ENCODE data around the gene CFAP73.

The CFAP73 gene

GRCh38 chr12:113142173-113142885, 7.2 kb upstream of the CFAP73 start:
- DNase-seq (ENCODE audit: low read depth in 2 of 2): no peak

DNA sequence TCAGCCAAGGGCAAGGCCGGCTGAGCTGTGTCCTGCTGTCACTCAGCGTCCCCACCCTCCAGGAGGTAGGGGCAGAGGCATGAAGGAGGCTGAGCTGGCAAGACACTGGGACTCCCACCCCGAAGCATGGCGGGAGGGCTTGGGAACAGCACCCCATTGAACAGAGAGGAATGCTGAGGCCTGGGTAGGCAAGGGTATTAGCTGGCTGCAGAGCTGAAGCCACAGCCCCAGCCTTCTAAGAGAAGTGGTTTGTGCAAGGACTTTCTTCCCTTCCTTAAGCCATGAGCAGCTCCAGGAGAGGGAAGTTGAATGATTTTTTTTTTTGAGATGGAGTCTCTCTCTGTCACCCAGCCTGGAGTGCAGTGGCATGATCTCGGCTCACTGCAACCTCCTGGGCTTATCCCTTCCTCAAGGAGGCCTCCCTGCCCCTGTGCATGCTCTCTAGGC, 6.6 kb upstream of the CFAP73 start:
- DNase-seq (ENCODE audit: low read depth in 2 of 2): no peak

GRCh38 chr12:113143959-113144358, 5.6 kb upstream of the CFAP73 start:
- DNase-seq (ENCODE audit: low read depth in 2 of 2): no peak

GRCh38 chr12:113144806-113145205, 4.7 kb upstream of the CFAP73 start:
- DNase-seq (ENCODE audit: low read depth in 2 of 2): no peak

DNA sequence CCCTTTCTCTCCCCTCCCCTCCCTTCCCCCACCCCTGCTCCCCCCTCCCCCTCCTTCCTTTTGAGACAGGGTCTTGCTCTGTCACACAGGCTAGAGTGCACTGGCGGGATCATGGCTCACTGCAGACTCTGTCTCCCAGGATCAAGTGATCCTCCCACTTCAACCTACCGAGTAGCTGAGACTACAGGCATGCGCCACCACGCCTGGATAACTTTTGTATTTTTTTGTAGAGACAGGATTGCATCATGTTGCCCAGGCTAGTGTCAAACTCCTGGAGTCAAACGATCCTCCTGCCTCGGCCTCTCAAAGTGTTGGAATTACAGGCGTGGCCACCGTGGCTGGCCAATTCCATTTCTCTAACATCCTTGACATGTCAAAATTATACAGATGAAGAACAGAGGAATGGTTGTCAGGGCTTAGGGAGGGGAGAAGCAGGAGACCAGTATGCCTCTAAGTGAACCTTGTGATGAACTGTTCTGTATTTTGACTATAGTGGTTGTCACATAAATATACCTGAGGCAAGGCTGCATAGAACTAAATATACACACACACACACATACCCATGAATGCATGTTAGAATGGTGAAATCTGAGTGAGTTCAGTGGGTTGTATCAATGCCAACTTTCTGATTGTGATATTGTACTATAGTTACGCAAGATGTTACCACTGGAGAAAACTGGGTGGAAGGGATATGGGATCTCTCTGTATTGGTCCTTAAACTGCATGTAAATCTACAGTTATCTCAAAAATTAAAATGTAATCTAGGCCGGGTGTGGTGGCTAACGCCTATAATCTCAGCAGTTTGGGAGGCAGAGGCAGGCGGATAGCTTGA, 3.6 kb upstream of the CFAP73 start:
- DNase-seq (ENCODE audit: low read depth in 2 of 2): no peak

DNA sequence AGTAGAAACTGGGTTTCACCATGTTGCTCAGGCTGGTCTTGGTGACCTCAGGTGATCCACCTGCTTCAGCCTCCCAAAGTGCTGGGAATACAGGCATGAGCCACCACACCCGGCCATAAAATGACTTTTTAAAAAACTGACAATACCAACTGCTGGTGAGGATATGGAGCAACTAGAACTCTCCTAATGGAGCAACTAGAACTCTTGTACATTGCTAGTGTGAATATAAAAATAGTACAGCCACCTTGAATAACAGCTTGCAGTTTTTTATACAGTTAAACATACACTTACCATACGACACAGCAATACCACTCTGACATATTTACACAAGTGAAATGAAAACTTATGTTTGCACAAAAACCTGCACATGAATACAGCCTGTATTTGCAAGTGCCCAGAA, 2.5 kb upstream of the CFAP73 start:
- no peak for DNase-seq (ENCODE audit: low read depth in 2 of 2)

- DNase-seq (ENCODE audit: low read depth in 2 of 2): no peak
Measured at GRCh38 chr12:113151655-113152054, 2.1 kb downstream of the CFAP73 start.

- no peak for DNase-seq (ENCODE audit: low read depth in 2 of 2)
Measured at GRCh38 chr12:113152196-113152834, 2.8 kb downstream of the CFAP73 start.

DNA sequence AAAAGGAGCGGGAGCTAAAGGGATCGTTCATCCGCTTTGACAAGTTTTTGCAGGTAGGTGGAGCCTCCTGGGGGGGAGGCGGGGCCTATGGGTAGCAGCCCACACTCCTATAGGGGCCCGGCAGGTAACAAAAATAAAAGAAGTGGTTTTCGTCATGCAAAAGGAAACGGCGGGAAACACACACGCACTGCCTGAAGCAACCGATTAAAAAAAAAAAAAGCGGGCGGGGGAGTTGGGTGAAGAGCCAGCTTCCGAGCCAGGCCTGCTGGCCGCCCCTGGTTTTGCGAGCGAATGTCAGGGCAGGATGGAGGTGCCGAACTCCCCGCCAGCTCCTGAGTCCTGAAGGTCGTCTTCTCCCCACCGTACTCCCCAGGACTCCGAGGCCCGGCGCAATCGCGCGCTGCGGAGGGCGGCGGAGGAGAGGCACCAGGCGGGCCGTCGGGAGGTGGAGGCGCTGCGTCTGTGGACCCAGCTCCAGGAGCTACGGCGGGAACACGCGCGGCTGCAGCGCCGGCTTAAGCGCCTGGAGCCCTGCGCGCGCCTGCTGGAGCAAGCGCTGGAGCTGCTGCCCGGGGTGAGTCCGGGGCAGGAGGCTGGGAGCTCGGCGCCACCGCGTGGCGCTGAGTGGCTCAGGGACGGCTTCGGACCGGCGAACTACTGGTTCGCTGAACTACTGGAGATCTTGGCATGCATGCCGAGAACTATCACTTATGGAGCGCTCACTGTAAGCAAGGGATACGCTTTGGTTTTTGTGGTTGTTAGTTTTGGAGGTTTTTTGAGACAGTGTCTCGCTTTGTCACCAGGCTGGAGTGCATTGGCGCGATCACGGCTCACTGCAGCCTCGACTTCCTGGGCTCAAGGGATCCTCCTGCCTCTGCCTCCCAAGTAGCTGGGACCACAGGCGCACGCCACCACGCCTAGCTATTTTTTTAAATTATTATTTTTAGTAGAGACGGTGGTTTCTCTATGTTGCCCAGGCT, 3.6 kb downstream of the CFAP73 start:
- DNase-seq (ENCODE audit: low read depth in 2 of 2): peak; percentile 45 to 62

- DNase-seq (ENCODE audit: low read depth in 2 of 2): no peak
Measured at GRCh38 chr12:113154351-113154973, 4.9 kb downstream of the CFAP73 start.

- DNase-seq (ENCODE audit: low read depth in 2 of 2): no peak
Measured at GRCh38 chr12:113155060-113155459, 5.5 kb downstream of the CFAP73 start.

- no peak for DNase-seq (ENCODE audit: low read depth in 2 of 2)
Measured at GRCh38 chr12:113155646-113156045, 6.1 kb downstream of the CFAP73 start.

GRCh38 chr12:113157218-113157859, 7.8 kb downstream of the CFAP73 start:
- no peak for DNase-seq (ENCODE audit: low read depth in 2 of 2)

DNA sequence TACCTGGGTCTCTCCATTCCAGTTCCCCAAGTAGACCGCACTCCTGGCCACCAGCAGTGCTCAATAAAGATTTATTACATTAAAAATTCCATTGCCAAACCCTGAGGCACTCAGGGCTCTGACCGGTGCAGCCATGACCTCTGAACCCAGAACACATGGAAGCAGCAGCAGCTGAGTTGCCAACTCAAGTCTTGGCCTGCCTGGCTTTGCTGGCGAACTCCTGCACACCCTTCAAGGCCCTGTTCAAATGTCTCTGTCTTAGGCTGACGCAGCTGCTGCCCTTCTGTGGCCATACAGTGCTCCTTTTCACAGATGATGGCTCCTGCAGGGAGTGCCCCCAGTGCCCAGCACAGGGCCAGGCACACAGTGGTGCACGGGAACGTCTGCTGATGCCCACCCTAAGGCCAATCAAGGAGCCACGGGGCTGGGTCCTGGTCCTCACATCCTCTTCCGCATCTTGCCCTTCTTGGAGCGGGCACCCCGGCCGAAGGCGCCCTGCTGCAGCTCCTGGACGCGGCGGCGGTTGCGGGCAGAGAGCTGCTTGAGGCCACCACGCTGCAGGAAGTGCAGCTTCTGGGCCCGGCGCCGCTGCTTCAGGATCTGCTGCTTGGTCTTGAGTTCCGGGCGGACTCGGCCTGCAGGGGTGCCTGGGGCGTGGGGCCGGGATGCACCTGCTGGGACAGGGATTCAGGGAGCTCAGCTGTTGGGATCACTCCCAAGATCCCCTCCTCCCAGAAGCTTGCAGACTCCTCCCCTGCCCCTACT, 9.1 kb downstream of the CFAP73 start:
- DNase-seq (ENCODE audit: low read depth in 2 of 2): no peak

- no peak for DNase-seq (ENCODE audit: low read depth in 2 of 2)
Measured at GRCh38 chr12:113159937-113160336, 10.4 kb downstream of the CFAP73 start.

- no peak for DNase-seq (ENCODE audit: low read depth in 2 of 2)
Measured at GRCh38 chr12:113161415-113162016, 12.0 kb downstream of the CFAP73 start.

DNA sequence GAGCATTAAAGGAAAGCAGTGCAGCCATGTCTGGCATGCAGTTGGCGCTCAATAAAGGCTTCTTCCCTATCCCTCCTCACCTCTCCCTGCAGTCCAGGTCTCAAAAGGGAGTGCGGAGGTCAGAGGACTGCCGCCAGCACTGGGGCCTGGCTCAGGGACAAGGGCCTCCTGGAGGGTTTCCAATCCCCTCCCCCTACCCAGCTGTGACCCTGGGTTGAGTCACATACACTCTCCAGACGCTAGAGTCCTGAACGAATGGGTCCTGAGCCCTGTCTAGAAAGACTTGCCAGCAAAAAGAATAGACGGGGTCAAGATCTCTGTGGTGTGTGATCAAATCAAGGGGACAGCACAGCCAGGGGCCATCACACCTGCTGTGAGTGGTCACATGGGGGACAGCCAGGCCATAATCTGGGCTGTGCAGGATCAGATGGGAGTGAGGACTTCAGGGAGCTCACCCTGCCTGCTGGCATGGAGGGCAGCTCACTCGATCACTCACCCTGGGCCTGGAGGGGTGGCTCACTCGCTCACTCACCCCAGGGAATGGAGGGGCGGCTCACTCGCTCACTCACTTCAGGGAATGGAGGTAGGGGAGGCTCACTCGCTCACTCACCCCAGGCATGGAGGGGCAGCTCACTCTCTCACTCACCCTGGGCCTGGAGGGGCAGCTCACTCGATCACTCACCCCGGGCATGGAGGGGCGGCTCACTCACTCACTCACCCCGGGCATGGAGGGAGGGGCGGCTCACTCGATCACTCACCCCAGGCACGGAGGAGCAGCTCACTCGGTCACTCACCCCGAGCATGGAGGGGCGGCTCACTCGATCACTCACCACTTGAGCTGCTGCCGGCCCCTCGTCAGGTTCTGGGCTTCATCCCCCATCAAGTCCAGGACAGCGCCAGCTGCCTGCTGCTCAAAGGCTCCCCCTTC, 12.8 kb downstream of the CFAP73 start:
- no peak for DNase-seq (ENCODE audit: low read depth in 2 of 2)

- no peak for DNase-seq (ENCODE audit: low read depth in 2 of 2)
Measured at GRCh38 chr12:113163030-113163360, 13.5 kb downstream of the CFAP73 start.
